Stimulated activated CD4-positive, alpha-beta T cell treated with anti-CD3 and anti-CD28 coated beads, TNF-alpha, amount 100 ng/mL, for 1 hour (primary cell): ENCODE data around the gene PDSS1.

Experiments used
- DNase-seq, 3 donors: peaks; one replicate each; pipeline ENCODE4 v3.0.0-alpha.2; 2020; ENCODE audit warnings: low read depth in 3 of 3, low spot score in 1 of 3

PDSS1 gene

GRCh38 chr10:26792758-26793495 lies 95.4 kb downstream of the PDSS1 start:
- no peak for DNase-seq
